GM23338 (cell line): ENCODE results near the gene PDZD11.

Experiments
- EZH2 ChIP-seq: fragments of 200-600 bp; sonication (generic); IDR thresholded peaks from one replicate; pipeline ENCODE4 v1.8.0; 2017; ENCODE audit warnings: antibody characterized with exemption, mild to moderate bottlenecking, low read depth; ENCODE audit not compliant: unreplicated experiment
- EZH2phosphoT487 ChIP-seq: fragments of 200-600 bp; sonication (generic); IDR thresholded peaks from one replicate; pipeline ENCODE4 v1.8.1; 2018; ENCODE audit warnings: antibody characterized with exemption; ENCODE audit not compliant: unreplicated experiment
- POLR2AphosphoS5 ChIP-seq: IDR thresholded peaks from 2 replicates; pipeline ENCODE4 v1.6.1; 2016; ENCODE audit warnings: antibody characterized with exemption, low read depth
- REST ChIP-seq: IDR thresholded peaks from one replicate; pipeline ENCODE4 v1.6.1; 2018; ENCODE audit warnings: antibody characterized with exemption; ENCODE audit not compliant: unreplicated experiment
- ZNF114 ChIP-seq: fragments of 250-450 bp; sonication (Bioruptor Pico); IDR thresholded peaks from 2 replicates; pipeline ENCODE4 v1.5.0; 2020; ENCODE audit warnings: mild to moderate bottlenecking, moderate library complexity
- ZNF331 ChIP-seq: fragments of 250-450 bp; sonication (Bioruptor Pico); IDR thresholded peaks from 2 replicates; pipeline ENCODE4 v1.5.0; 2020; ENCODE audit warnings: low read depth, mild to moderate bottlenecking, moderate library complexity
- TF ChIP-seq, protein P1 (sequence below), 2 experiments: fragments of 200-600 bp in 1 of 2; sonication (generic) in 1 of 2; conservative IDR thresholded peaks; 2 replicates each; pipeline versions ENCODE4 v1.5.1 to v1.6.1; 2016 to 2017; ENCODE audit warnings: antibody characterized with exemption in 2 of 2, low read depth in 2 of 2, mild to moderate bottlenecking in 2 of 2, moderate library complexity in 1 of 2

GRCh38 chrX:70255452-70255851 lies 34.3 kb downstream of the PDZD11 start:
- TF ChIP-seq POLR2AphosphoS5, result no peak
- TF ChIP-seq EZH2phosphoT487, result no peak
- no peak for TF ChIP-seq EZH2
- TF ChIP-seq, protein P1, sequence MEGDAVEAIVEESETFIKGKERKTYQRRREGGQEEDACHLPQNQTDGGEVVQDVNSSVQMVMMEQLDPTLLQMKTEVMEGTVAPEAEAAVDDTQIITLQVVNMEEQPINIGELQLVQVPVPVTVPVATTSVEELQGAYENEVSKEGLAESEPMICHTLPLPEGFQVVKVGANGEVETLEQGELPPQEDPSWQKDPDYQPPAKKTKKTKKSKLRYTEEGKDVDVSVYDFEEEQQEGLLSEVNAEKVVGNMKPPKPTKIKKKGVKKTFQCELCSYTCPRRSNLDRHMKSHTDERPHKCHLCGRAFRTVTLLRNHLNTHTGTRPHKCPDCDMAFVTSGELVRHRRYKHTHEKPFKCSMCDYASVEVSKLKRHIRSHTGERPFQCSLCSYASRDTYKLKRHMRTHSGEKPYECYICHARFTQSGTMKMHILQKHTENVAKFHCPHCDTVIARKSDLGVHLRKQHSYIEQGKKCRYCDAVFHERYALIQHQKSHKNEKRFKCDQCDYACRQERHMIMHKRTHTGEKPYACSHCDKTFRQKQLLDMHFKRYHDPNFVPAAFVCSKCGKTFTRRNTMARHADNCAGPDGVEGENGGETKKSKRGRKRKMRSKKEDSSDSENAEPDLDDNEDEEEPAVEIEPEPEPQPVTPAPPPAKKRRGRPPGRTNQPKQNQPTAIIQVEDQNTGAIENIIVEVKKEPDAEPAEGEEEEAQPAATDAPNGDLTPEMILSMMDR (conservative IDR thresholded peaks at IDR 0.05; ENCODE audit: low read depth in 2 of 2), result no peak
- no peak for TF ChIP-seq REST
- TF ChIP-seq ZNF114 (CRISPR knock-in tag), result no peak
- TF ChIP-seq ZNF331 (CRISPR knock-in tag), result no peak
